ENCODE measurements around the gene CAMTA1.

The CAMTA1 gene

DNA sequence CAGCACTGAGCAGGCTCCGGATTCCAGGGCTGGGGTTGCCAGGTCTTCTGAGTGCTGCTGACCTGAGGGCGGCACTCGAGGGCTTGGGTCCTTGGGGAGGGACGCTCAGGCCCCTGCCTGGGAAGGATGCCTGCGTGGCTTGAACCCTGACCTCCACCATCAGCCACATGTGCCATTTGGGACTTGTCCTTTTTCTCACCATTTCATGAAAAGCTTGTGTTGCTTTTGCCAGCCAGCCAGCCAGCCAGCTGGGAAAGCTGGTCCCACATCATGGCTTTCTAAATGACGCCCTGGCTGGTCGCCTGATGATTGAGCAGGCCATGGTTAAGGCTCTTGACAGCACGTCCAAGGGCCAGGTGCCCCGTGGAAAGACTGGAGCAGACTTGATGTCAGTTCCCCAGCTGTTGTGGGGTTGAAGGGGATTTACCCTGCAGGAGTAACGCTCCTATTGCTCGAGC lies 168.7 kb downstream of the CAMTA1 start:
- Histone ChIP-seq H3K9ac (ENCODE audit: low read depth, low read length) (no peak overlapping the region), H3K4me2 (ENCODE audit: insufficient read depth, low read length) (no peak overlapping the region), H3K27me3 (ENCODE audit: insufficient read depth, low read length, poor library complexity) (no peaks in the 10 kb centered on the region), H3K27ac (ENCODE audit: low read length) (no peak overlapping the region), H4K20me1 (ENCODE audit: insufficient read depth, low read length) (peaks cover 7% of the 10 kb centered on the region; the same call in 1 of the 2 replicates), H3K4me3 (ENCODE audit: low read depth in 1 of 2, low read length in 2 of 2) (no peak overlapping the region), H3K79me2 (ENCODE audit: insufficient read depth, low read length) (no peaks in the 10 kb centered on the region), H3K4me1 (ENCODE audit: insufficient read depth, low read length) (no peaks in the 10 kb centered on the region), H3K36me3 (ENCODE audit: insufficient read depth, low read length) (no peaks in the 10 kb centered on the region), H3K9me3 (ENCODE audit: insufficient read depth, low read length, severe bottlenecking) (no peaks in the 10 kb centered on the region), H2AFZ (ENCODE audit: low read depth, low read length) (no peak overlapping the region)
- TF ChIP-seq, protein P1, sequence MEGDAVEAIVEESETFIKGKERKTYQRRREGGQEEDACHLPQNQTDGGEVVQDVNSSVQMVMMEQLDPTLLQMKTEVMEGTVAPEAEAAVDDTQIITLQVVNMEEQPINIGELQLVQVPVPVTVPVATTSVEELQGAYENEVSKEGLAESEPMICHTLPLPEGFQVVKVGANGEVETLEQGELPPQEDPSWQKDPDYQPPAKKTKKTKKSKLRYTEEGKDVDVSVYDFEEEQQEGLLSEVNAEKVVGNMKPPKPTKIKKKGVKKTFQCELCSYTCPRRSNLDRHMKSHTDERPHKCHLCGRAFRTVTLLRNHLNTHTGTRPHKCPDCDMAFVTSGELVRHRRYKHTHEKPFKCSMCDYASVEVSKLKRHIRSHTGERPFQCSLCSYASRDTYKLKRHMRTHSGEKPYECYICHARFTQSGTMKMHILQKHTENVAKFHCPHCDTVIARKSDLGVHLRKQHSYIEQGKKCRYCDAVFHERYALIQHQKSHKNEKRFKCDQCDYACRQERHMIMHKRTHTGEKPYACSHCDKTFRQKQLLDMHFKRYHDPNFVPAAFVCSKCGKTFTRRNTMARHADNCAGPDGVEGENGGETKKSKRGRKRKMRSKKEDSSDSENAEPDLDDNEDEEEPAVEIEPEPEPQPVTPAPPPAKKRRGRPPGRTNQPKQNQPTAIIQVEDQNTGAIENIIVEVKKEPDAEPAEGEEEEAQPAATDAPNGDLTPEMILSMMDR (IDR thresholded peaks at IDR 0.05; ENCODE audit: borderline replicate concordance, extremely low read depth, low read length, poor library complexity, severe bottlenecking), result no peak
- DNase-seq, result no peak
- no peak for ATAC-seq (ENCODE audit: insufficient read depth, low read depth)

DNA sequence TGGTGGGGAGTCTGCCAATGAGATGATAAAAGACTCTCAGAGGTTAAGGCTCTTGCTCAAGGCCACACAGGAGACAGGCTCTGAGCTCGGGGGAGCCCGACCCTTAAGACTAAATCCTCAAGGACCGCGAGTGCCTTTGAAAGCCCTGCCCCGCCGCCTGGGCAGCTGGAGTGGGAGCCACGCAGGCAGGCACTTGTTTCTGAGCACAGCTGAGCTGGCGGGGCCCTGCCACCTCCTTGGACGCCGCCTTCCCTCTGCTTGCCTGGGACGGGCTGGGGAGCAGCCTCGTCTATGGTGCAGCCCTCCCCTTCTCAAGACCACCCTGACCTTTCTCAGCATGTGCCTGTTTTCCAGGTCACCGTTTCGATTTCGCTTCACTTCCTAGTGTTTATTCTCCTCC lies 169.3 kb downstream of the CAMTA1 start:
- Histone ChIP-seq H3K9ac (ENCODE audit: low read depth, low read length) (no peak overlapping the region), H2AFZ (ENCODE audit: low read depth, low read length) (no peak overlapping the region), H3K9me3 (ENCODE audit: insufficient read depth, low read length, severe bottlenecking) (no peaks in the 10 kb centered on the region), H3K4me3 (ENCODE audit: low read depth in 1 of 2, low read length in 2 of 2) (no peak overlapping the region), H3K4me1 (ENCODE audit: insufficient read depth, low read length) (no peaks in the 10 kb centered on the region), H3K27me3 (ENCODE audit: insufficient read depth, low read length, poor library complexity) (no peaks in the 10 kb centered on the region), H3K27ac (ENCODE audit: low read length) (no peak overlapping the region), H3K79me2 (ENCODE audit: insufficient read depth, low read length) (no peaks in the 10 kb centered on the region), H4K20me1 (ENCODE audit: insufficient read depth, low read length) (peaks cover 7% of the 10 kb centered on the region; the same call in 1 of the 2 replicates), H3K36me3 (ENCODE audit: insufficient read depth, low read length) (no peaks in the 10 kb centered on the region), H3K4me2 (ENCODE audit: insufficient read depth, low read length) (no peak overlapping the region)
- ATAC-seq (ENCODE audit: insufficient read depth, low read depth), result no peak
- DNase-seq, result no peak
- TF ChIP-seq EZH2 (IDR thresholded peaks at IDR 0.05; ENCODE audit: borderline replicate concordance, low read depth, low read length, severe bottlenecking), result no peak
- TF ChIP-seq, protein P1 (IDR thresholded peaks at IDR 0.05; ENCODE audit: borderline replicate concordance, extremely low read depth, low read length, poor library complexity, severe bottlenecking), result no peak

GRCh38 chr1:6955357-6956094 lies 170.3 kb downstream of the CAMTA1 start:
- Histone ChIP-seq H3K79me2 (ENCODE audit: insufficient read depth, low read length) (no peaks in the 10 kb centered on the region), H2AFZ (ENCODE audit: low read depth, low read length) (no peak overlapping the region), H4K20me1 (ENCODE audit: insufficient read depth, low read length) (peaks cover 7% of the 10 kb centered on the region; the same call in 1 of the 2 replicates), H3K27ac (ENCODE audit: low read length) (no peak overlapping the region), H3K9ac (ENCODE audit: low read depth, low read length) (no peak overlapping the region), H3K9me3 (ENCODE audit: insufficient read depth, low read length, severe bottlenecking) (no peaks in the 10 kb centered on the region), H3K4me1 (ENCODE audit: insufficient read depth, low read length) (no peaks in the 10 kb centered on the region), H3K4me2 (ENCODE audit: insufficient read depth, low read length) (no peak overlapping the region), H3K36me3 (ENCODE audit: insufficient read depth, low read length) (no peaks in the 10 kb centered on the region), H3K4me3 (ENCODE audit: low read depth in 1 of 2, low read length in 2 of 2) (no peak overlapping the region), H3K27me3 (ENCODE audit: insufficient read depth, low read length, poor library complexity) (no peaks in the 10 kb centered on the region)
- ATAC-seq (ENCODE audit: insufficient read depth, low read depth) (no peak), DNase-seq (no peak)
- TF ChIP-seq, protein P1 (IDR thresholded peaks at IDR 0.05; ENCODE audit: borderline replicate concordance, extremely low read depth, low read length, poor library complexity, severe bottlenecking), result no peak
- no peak for TF ChIP-seq EZH2 (IDR thresholded peaks at IDR 0.05; ENCODE audit: borderline replicate concordance, low read depth, low read length, severe bottlenecking)

Data from DND-41 (cell line).